Measurements from ENCODE around the gene ULK4.
"Not testable (repeated sequence)": the region's sequence is repeated elsewhere in the genome, so short reads cannot be mapped to it uniquely, and the experiment has no call there.

The ULK4 gene

GRCh38 chr3:41690766-41691563 lies 270.9 kb downstream of the ULK4 start:
- DNase-seq (ENCODE audit: low spot score), result no peak

- DNase-seq (ENCODE audit: low spot score), result no peak
Observed at GRCh38 chr3:41688595-41689380, 273.1 kb downstream of the ULK4 start.

GRCh38 chr3:41684797-41685735 lies 276.8 kb downstream of the ULK4 start:
- no peak for DNase-seq (ENCODE audit: low spot score)

DNA sequence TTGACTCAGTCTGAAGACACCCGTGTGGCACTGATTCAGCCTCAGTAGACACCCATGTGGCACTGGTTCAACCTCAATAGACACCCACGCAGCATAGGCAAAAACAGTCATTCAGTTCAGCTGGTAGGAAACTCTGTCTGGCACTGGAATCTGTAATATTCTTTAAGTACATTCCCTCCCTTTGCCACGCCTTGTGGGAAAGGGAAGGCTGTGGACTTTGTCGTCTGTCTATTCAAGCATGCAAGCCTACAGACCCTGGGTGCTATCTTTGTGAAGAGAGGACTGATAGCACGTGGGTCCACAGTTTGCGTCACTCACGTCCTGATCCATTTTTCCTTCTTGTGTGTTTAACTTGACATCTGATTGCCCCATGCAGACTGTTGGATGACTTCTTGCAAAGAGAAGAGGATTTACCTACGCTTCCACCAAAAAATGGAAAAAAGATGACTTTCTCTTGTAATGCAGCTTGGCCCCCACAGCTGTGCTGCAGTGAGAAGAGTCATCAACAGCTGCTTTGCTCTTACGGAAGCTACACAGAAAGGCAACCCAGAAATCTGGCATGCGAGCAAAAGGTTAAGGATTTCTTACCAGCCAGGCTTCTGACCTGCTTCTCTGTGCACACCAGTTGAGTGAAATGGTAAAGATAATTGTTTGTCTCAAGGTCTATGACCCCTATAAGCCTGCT lies 278.1 kb downstream of the ULK4 start:
- DNase-seq (ENCODE audit: low spot score), result no peak

DNA sequence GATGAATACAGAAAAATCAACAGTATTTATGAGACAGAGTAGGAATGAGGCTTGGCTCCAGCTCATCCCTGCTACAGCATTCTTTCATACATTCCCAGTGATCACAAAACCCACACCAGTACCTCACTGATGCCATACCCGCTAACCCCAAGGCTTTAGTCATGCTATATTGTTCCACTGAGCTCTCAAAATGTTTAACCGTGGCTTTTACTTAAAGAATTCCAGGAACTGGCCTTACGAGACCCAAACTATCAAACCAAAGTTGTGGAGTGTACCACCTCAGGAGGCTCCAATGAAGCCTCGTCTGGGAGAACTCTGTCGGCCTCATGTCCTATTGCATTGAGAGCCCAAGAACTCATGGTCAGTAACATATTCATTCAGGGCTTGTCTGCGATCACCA lies 278.9 kb downstream of the ULK4 start:
- DNase-seq (ENCODE audit: low spot score), result no peak

DNA sequence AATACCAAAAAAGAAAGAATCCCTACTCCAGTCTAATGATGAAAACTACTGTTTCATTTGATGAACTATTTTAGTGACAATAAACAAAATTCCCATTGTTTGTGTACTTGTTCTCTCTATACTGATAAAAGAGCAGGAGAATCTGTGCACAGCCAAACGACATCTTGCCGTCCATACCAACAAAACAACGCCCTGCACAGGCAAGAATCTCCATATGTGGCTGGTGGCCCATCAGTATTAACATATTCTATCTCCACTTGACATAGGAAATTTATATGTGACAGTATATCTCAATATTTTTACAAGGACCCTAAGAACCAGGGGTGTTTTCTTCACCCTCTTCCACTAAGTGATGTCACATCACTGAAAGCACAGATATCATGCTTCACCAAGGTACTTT lies 279.5 kb downstream of the ULK4 start:
- DNase-seq (ENCODE audit: low spot score), result no peak

DNA sequence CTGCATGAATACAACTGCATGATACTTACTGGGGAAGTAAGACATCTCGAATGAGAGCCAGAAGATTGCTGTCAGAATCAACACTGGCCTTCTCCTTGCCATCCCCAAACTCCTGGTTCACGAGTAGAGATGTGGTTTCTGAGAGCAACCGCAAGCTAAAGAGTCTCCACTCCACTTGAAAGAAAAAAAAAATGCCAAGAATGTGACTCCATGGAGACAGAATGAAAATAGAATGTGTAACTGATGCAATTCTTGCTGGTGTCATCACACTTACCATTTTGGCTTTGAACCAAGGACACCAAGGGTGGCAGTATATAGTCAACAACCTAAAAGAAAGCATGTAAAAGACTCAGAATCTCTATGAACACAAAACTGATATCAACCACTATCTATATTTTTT lies 280.4 kb downstream of the ULK4 start:
- no peak for DNase-seq (ENCODE audit: low spot score)

GRCh38 chr3:41679374-41679773 lies 282.5 kb downstream of the ULK4 start:
- DNase-seq (ENCODE audit: low spot score), result no peak

DNA sequence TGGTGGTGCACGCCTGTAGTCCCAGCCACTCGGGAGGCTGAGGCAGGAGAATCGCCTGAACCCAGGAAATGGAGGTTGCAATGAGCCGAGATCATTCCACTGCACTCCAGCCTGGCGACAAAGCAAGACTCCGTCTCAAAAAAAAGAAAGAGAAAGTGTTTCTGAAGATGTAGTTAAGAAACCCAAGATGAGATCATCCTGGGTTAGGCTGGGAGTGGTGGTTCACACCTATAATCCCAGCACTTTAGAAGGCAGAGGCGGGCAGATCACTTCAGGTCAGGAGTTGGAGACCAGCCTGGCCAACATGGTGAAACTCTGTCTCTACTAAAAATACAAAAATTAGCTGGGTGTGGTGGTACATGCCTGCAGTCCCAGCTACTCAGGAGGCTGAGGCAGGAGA lies 286.8 kb downstream of the ULK4 start:
- not testable (repeated sequence) for DNase-seq (ENCODE audit: low spot score)

- DNase-seq (ENCODE audit: low spot score), result no peak
Observed at GRCh38 chr3:41674449-41674848, 287.5 kb downstream of the ULK4 start.

DNA sequence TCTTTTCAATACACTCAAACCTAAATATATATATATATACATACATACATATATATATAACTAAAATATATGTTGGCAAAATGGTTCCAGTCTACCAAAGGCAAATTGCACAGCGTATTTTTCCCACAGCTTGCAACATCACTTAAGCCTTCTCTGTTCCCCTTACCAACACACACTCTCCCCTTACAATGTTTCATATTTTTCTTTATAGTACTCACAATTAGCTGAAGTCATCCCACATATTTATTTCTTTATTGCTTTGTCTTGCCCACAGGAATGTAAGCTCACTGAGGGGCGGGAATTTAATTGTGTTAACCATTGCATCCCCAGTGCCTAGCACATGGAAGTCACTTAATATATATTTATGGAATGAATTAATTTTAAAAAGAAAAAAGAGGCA lies 288.3 kb downstream of the ULK4 start:
- no peak for DNase-seq (ENCODE audit: low spot score)

DNA sequence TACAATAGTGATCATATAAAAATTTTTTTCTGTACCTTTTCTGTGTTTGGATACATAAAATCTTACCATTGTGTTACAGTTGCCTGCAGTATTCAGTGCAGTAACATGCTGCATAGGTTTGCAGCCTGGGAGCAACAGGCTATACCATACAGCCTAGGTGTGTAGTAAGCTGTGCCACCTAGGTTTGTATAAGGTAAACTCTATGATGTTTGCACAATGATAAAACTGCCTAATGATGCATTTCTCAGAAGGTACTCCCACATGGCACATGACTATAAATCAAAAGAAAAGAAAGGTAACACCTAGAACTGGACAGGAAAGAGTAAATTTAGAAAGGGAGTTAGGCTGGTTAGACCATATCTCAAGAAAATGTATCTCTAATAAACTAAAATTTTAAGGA lies 293.5 kb downstream of the ULK4 start:
- DNase-seq (ENCODE audit: low spot score), result no peak

- DNase-seq (ENCODE audit: low spot score), result no peak
Observed at GRCh38 chr3:41662288-41662687, 299.6 kb downstream of the ULK4 start.

DNA sequence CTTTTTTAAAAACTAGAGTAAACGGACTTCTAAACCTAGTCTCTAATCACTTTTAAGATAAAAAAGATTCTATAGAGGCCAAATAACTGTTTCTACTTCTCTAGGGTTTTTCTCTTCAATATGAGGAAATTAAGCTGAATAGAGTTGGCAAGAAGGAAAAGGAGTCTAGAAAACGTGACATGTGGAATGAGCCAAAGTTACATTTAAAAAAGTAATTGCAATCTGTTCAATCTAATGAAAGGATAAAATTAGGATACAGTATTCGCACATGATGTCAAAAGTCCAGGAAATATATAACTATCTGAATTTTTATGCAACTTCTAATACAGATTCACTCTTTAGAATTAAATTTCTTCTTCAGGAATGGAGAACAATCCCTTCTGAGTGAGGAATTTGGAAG lies 300.1 kb downstream of the ULK4 start:
- DNase-seq (ENCODE audit: low spot score), result no peak

DNA sequence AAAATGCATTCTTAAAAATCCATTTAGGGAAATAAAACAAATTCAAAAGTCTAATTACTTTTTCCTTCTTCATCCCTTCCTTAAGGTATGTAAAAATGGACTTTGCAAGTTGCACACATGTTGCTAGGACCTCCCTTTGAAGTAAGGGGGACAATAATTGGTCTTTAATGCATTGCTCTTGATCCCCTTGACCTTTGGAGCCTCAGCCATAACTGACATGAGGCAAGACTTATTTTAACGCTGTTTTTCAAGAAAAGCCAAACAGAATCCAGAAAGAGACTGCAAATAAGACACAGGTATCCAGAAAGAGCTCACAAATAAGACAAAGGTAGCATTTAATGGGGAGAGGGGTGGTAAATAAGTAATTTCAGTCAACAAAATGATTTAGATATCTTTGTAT lies 301.4 kb downstream of the ULK4 start:
- no peak for DNase-seq (ENCODE audit: low spot score)

DNA sequence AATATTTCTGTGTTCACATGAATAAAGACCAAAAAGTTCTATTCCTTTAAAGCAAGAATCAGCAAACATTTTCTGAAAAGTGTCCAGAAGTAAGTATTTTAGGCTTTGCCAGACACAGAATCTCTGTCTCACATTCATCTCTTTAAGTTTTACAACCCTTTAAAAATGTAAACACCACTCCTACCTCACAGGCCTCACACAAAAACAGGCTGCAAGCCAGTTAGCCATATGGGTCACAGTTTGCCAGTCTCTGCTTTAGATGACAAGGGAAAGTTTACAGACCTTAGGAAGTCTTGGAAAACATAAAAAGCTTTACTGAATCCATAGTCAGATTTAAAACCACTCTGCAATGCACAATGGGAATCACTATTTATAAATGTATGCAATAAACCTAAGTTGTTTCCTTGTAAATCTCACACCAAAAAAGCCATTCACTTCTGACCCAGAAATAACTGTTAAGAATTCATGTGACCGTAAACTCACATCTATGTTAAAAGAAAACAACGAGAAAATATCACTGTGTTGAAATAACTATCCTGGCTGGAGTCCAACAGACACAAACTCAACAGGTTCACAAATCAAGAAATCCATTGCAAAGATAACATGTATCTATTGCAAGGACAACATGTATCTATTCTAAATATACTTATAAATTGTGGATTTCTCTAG lies 308.2 kb downstream of the ULK4 start:
- no peak for DNase-seq (ENCODE audit: low spot score)

GRCh38 chr3:41652931-41653330 lies 309.0 kb downstream of the ULK4 start:
- no peak for DNase-seq (ENCODE audit: low spot score)

GRCh38 chr3:41652506-41652905 lies 309.4 kb downstream of the ULK4 start:
- DNase-seq (ENCODE audit: low spot score), result no peak

- no peak for DNase-seq (ENCODE audit: low spot score)
Observed at GRCh38 chr3:41651718-41652117, 310.2 kb downstream of the ULK4 start.

DNA sequence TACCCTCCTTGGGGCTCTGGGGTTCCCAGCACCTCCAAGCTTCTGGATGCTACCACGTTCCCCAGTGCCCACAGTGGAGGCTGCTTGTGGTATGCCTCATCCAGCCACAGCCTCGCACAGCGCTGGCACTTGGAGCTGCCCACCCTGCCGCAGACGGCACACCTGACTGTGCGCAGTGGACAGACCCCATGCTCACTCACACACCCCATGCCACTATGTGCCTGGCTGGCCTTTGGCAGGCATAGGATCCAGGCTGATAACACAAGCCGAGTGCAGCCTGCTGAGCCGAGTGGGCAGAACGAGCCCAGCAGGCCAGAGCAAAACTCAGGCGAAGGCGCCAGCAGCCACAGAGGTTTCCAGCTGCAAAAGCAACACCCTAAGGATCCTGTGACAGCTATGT lies 311.5 kb downstream of the ULK4 start:
- DNase-seq (ENCODE audit: low spot score), result no peak

GRCh38 chr3:41649129-41649739 lies 312.7 kb downstream of the ULK4 start:
- no peak for DNase-seq (ENCODE audit: low spot score)
